Measurements from ENCODE around the gene CAMK2G. TPM values are rescaled to one million over a fixed set of nuclear protein-coding genes. Genes with fewer than 3 reads are reported as not detected.

Gene CAMK2G
- total RNA-seq, 4 donors from 2014 or later: 10.6 to 35.8 (median 15.6) TPM

- ATAC-seq (ENCODE audit: low FRiP score) (no peak), DNase-seq (ENCODE audit: low spot score) (no peak)
- TF ChIP-seq CTCF (IDR thresholded peaks at IDR 0.05): no peak
Measured at GRCh38 chr10:73827346-73828089, 46.8 kb downstream of the CAMK2G start.

- no peak for ATAC-seq (ENCODE audit: low FRiP score)
- no peak for DNase-seq (ENCODE audit: low spot score)
- TF ChIP-seq CTCF (IDR thresholded peaks at IDR 0.05): no peak
Measured at GRCh38 chr10:73824146-73824725, 50.1 kb downstream of the CAMK2G start.

- no peak for DNase-seq (ENCODE audit: low spot score)
- TF ChIP-seq CTCF (IDR thresholded peaks at IDR 0.05): no peak
- no peak for ATAC-seq (ENCODE audit: low FRiP score)
Measured at GRCh38 chr10:73823391-73823790, 51.0 kb downstream of the CAMK2G start.

GRCh38 chr10:73819513-73820093 lies 54.8 kb downstream of the CAMK2G start:
- no peak for TF ChIP-seq CTCF (IDR thresholded peaks at IDR 0.05)
- ATAC-seq (ENCODE audit: low FRiP score) (peak; percentile 10), DNase-seq (ENCODE audit: low spot score) (no peak)

- ATAC-seq (ENCODE audit: low FRiP score): no peak
- no peak for DNase-seq (ENCODE audit: low spot score)
- no peak for TF ChIP-seq CTCF (IDR thresholded peaks at IDR 0.05)
Measured at GRCh38 chr10:73819081-73819480, 55.3 kb downstream of the CAMK2G start.

GRCh38 chr10:73818402-73818801 lies 56.0 kb downstream of the CAMK2G start:
- no peak for TF ChIP-seq CTCF (IDR thresholded peaks at IDR 0.05)
- DNase-seq (ENCODE audit: low spot score) (no peak), ATAC-seq (ENCODE audit: low FRiP score) (no peak)

All from omental fat pad (tissue), 4 donors.